Neural cell (in vitro differentiated cells): ENCODE measurements around the gene STX1B.

ENCODE experiments used
- EZH2 ChIP-seq: fragments of 200-600, 300-800 bp; shearing (Covaris generic), sonication (generic); IDR thresholded peaks from 2 replicates; pipeline ENCODE4 v1.6.1; 2014; ENCODE audit warnings: antibody characterized with exemption, low read length, borderline replicate concordance, mild to moderate bottlenecking; ENCODE audit not compliant: insufficient read depth, poor library complexity, severe bottlenecking
- TF ChIP-seq, protein P1 (sequence below): fragments of 450-650 bp; IDR thresholded peaks from 2 replicates; pipeline ENCODE4 v1.5.1; 2014; ENCODE audit warnings: antibody characterized with exemption, mild to moderate bottlenecking, moderate library complexity; ENCODE audit not compliant: poor library complexity, severe bottlenecking

DNA sequence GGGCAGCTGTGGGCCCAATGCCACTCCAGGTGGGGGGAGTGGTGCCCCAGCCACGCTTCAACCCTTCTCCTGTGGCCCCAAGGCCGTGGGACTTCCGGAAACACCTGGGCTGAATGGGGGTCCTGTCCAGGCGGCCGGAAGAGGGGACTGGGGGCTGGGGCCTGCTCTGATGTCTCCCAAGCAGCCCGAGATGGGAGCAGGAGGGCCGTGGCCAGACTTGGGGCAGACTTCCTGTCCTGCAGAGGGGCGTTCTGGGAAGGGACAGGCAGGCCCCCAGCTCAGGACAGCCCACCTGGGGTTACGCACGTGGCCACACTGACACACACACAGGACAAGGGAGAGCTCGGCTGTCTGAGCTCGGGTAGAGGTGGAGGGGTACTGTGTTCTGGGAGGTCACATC, 20.3 kb downstream of the STX1B start:
- TF ChIP-seq, protein P1, sequence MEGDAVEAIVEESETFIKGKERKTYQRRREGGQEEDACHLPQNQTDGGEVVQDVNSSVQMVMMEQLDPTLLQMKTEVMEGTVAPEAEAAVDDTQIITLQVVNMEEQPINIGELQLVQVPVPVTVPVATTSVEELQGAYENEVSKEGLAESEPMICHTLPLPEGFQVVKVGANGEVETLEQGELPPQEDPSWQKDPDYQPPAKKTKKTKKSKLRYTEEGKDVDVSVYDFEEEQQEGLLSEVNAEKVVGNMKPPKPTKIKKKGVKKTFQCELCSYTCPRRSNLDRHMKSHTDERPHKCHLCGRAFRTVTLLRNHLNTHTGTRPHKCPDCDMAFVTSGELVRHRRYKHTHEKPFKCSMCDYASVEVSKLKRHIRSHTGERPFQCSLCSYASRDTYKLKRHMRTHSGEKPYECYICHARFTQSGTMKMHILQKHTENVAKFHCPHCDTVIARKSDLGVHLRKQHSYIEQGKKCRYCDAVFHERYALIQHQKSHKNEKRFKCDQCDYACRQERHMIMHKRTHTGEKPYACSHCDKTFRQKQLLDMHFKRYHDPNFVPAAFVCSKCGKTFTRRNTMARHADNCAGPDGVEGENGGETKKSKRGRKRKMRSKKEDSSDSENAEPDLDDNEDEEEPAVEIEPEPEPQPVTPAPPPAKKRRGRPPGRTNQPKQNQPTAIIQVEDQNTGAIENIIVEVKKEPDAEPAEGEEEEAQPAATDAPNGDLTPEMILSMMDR = no peak
- no peak for TF ChIP-seq EZH2
